IMR-90 (cell line): ENCODE data around the gene TIAM2. TPM values are rescaled to one million over a fixed set of nuclear protein-coding genes. Genes with fewer than 3 reads are reported as not detected.

Source experiments
- ATAC-seq: fragments of 200-7000 bp; cut with Tn5 transposase; 2 replicates; pipeline ENCODE4 v1.9.1; 2020; ENCODE audit warnings: low read depth, mild to moderate bottlenecking, moderate library complexity
- BruUV-seq: library from RNA; stranded (reverse); fragments of 400-500 nt; replicated peaks from 2 replicates; lab custom pipeline; 2021; lab: Mats Ljungman, UMichigan
- CTCF ChIA-PET: fragments of 300-600 bp; formaldehyde crosslinking; extraction: SDS; loops from one replicate; lab custom pipeline; 2021; ENCODE audit warnings: antibody characterized with exemption; lab: Yijun Ruan, JAX
- POLR2A ChIA-PET: fragments of 300-600 bp; sonication (Branson Sonifier 250); formaldehyde crosslinking; loops from one replicate; lab custom pipeline; 2022; ENCODE audit warnings: antibody characterized with exemption; ENCODE audit not compliant: unreplicated experiment; lab: Charles Lee
- DNase-seq: peaks from one replicate; pipeline ENCODE4 v3.0.0; 2013
- H2AFZ ChIP-seq: replicated peaks from 2 replicates; pipeline ENCODE3; 2013; ENCODE audit warnings: low read length, mild to moderate bottlenecking; ENCODE audit not compliant: poor library complexity
- H2AK5ac ChIP-seq: 2 replicates; pipeline ENCODE4 v1.6.1; 2013; ENCODE audit warnings: low read depth, low read length, inconsistent platforms
- H2AK9ac ChIP-seq: replicated peaks from 2 replicates; pipeline ENCODE3; 2013; ENCODE audit warnings: mild to moderate bottlenecking, low read depth, low read length, moderate library complexity; ENCODE audit not compliant: poor library complexity
- H2BK120ac ChIP-seq: 2 replicates; pipeline ENCODE4 v1.6.1; 2013; ENCODE audit warnings: low read depth, low read length, inconsistent platforms
- H2BK15ac ChIP-seq: 3 replicates; pipeline ENCODE4 v1.6.1; 2013; ENCODE audit warnings: low read depth, low read length, inconsistent platforms
- H2BK20ac ChIP-seq: 2 replicates; pipeline ENCODE4 v1.6.1; 2013; ENCODE audit warnings: low read depth, mild to moderate bottlenecking, inconsistent platforms, low read length, moderate library complexity
- H2BK5ac ChIP-seq: 2 replicates; pipeline ENCODE4 v1.6.1; 2013; ENCODE audit warnings: mild to moderate bottlenecking, low read depth, low read length, inconsistent platforms; ENCODE audit not compliant: poor library complexity, severe bottlenecking
- H3K14ac ChIP-seq: replicated peaks from 2 replicates; pipeline ENCODE4 v1.6.1; 2013; ENCODE audit warnings: low read depth, low read length, inconsistent platforms
- H3K18ac ChIP-seq: 2 replicates; pipeline ENCODE4 v1.6.1; 2013; ENCODE audit warnings: low read depth, low read length, control low read depth
- H3K23ac ChIP-seq: 2 replicates; pipeline ENCODE4 v1.6.1; 2013; ENCODE audit warnings: low read depth, low read length, inconsistent platforms
- H3K27ac ChIP-seq: 2 replicates; pipeline ENCODE4 v1.5.1; 2013; ENCODE audit warnings: mild to moderate bottlenecking, control low read depth, low read length; ENCODE audit not compliant: insufficient read depth
- H3K27me3 ChIP-seq: 2 replicates; pipeline ENCODE4 v1.6.1; 2013; ENCODE audit warnings: low read length; ENCODE audit not compliant: control insufficient read depth, insufficient read depth
- H3K36me3 ChIP-seq: 2 replicates; pipeline ENCODE4 v1.6.1; 2013; ENCODE audit warnings: low read length, mixed read lengths; ENCODE audit not compliant: control insufficient read depth, insufficient read depth
- H3K4ac ChIP-seq: 2 replicates; pipeline ENCODE4 v1.6.1; 2013; ENCODE audit warnings: low read depth, low read length, inconsistent platforms
- H3K4me1 ChIP-seq: 2 replicates; pipeline ENCODE4 v1.6.1; 2013; ENCODE audit warnings: low read length, mixed read lengths; ENCODE audit not compliant: control insufficient read depth, insufficient read depth
- H3K4me2 ChIP-seq: 2 replicates; pipeline ENCODE4 v1.6.1; 2013; ENCODE audit warnings: low read depth, mild to moderate bottlenecking, control low read depth, low read length, moderate library complexity
- H3K4me3 ChIP-seq: 2 replicates; pipeline ENCODE4 v1.5.1; 2013; ENCODE audit warnings: low read depth, mild to moderate bottlenecking, control low read depth, low read length, moderate library complexity; ENCODE audit not compliant: insufficient read depth
- H3K56ac ChIP-seq: 2 replicates; pipeline ENCODE4 v1.6.1; 2013; ENCODE audit warnings: low read length, inconsistent platforms; ENCODE audit not compliant: insufficient read depth; ENCODE audit errors: extremely low read depth
- H3K79me1 ChIP-seq, 2 experiments: 2 replicates each; pipeline ENCODE4 v1.6.1; 2013; ENCODE audit warnings: low read length in 2 of 2, inconsistent platforms in 1 of 2, low read depth in 1 of 2
- H3K9ac ChIP-seq: 2 replicates; pipeline ENCODE4 v1.6.1; 2013; ENCODE audit warnings: low read depth, low read length, control low read depth
- H3K9me1 ChIP-seq: 2 replicates; pipeline ENCODE4 v1.6.1; 2013; ENCODE audit warnings: low read length, inconsistent platforms; ENCODE audit not compliant: insufficient read depth
- H3K9me3 ChIP-seq: 2 replicates; pipeline ENCODE4 v1.6.1; 2013; ENCODE audit warnings: low read length; ENCODE audit not compliant: control insufficient read depth, insufficient read depth
- H4K20me1 ChIP-seq: 2 replicates; pipeline ENCODE4 v1.6.1; 2013; ENCODE audit warnings: low read length, inconsistent platforms; ENCODE audit not compliant: insufficient read depth
- H4K5ac ChIP-seq: 2 replicates; pipeline ENCODE4 v1.6.1; 2013; ENCODE audit warnings: mild to moderate bottlenecking, low read depth, low read length, control low read depth
- H4K8ac ChIP-seq, 2 experiments: 2 replicates each; pipeline ENCODE4 v1.6.1; 2013; ENCODE audit warnings: low read depth in 2 of 2, low read length in 2 of 2, control low read depth in 1 of 2, inconsistent platforms in 1 of 2
- H4K91ac ChIP-seq: 2 replicates; pipeline ENCODE4 v1.6.1; 2013; ENCODE audit warnings: low read depth, low read length, inconsistent platforms; ENCODE audit not compliant: insufficient read depth
- BHLHE40 ChIP-seq: fragments of 150-350 bp; IDR thresholded peaks from 2 replicates; pipeline ENCODE4 v1.6.1; 2016; ENCODE audit warnings: mild to moderate bottlenecking, low read depth, low read length
- CEBPB ChIP-seq: IDR thresholded peaks from 2 replicates; pipeline ENCODE4 v1.6.1; 2012; ENCODE audit warnings: low read depth, low read length, improper control_type of control experiment
- CTCF ChIP-seq: conservative IDR thresholded peaks from 2 replicates; pipeline ENCODE4 v1.5.1; 2012; ENCODE audit warnings: mild to moderate bottlenecking, low read depth, low read length, improper control_type of control experiment
- ELK1 ChIP-seq: fragments of 150-350 bp; IDR thresholded peaks from 2 replicates; pipeline ENCODE4 v1.6.1; 2016; ENCODE audit warnings: low read depth, mild to moderate bottlenecking, low read length, moderate library complexity, borderline replicate concordance
- FOS ChIP-seq: fragments of 150-350 bp; IDR thresholded peaks from 2 replicates; pipeline ENCODE4 v1.6.1; 2016; ENCODE audit warnings: low read depth, low read length
- MAFK ChIP-seq: IDR thresholded peaks from 2 replicates; pipeline ENCODE4 v1.6.1; 2012; ENCODE audit warnings: low read depth, low read length, improper control_type of control experiment
- POLR2A ChIP-seq: IDR thresholded peaks from 2 replicates; pipeline ENCODE4 v1.6.1; 2012; ENCODE audit warnings: mild to moderate bottlenecking, low read depth, low read length
- RCOR1 ChIP-seq: IDR thresholded peaks from 2 replicates; pipeline ENCODE4 v1.6.1; 2012; ENCODE audit warnings: mild to moderate bottlenecking, low read length, improper control_type of control experiment; ENCODE audit not compliant: insufficient replicate concordance
- RFX5 ChIP-seq: IDR thresholded peaks from 2 replicates; pipeline ENCODE4 v1.8.0; 2012; ENCODE audit warnings: low read depth, mild to moderate bottlenecking, low read length, moderate library complexity
- USF2 ChIP-seq: fragments of 150-350 bp; IDR thresholded peaks from 2 replicates; pipeline ENCODE4 v1.6.1; 2017; ENCODE audit warnings: mild to moderate bottlenecking, antibody characterized with exemption, low read length, low read depth
- WGBS, 2 experiments: methylation state at CpG; one replicate each; pipeline versions ENCODE4 v1.1.5 to v1.1.7; 2013; ENCODE audit warnings: missing lambda C conversion rate in 2 of 2; ENCODE audit not compliant: insufficient read length in 1 of 2; ENCODE audit errors: extremely low coverage in 2 of 2; 5-methylcytosine and 5-hydroxymethylcytosine counted together
- dilution Hi-C: fragments of 300-500 bp; cut with HindIII; formaldehyde crosslinking; loops from one replicate; pipeline ENCODE4 v1.14.3; 2018; ENCODE audit warnings: low sequenced_read_pairs; ENCODE audit not compliant: unreplicated experiment
- in situ Hi-C: fragments of 300-500 bp; cut with MboI; formaldehyde crosslinking; loops from 3 replicates; pipeline ENCODE4 v1.14.3; 2019; ENCODE audit warnings: low sequenced_read_pairs, inconsistent platforms, mixed read lengths
- intact Hi-C: fragments of 100-400 bp; cut with micrococcal nuclease; formaldehyde crosslinking; loops from 2 replicates; pipeline ENCODE4 v1.10.0; 2022
- polyA plus RNA-seq, 3 experiments: library from polyadenylated mRNA; depleted of rRNA; stranded (reverse); fragments of >200 nt; gene quantifications; 2 replicates each; pipeline ENCODE4 v1.2.3, GENCODE V29; 2012; ENCODE audit warnings: low replicate concordance in 1 of 3
- total RNA-seq: library from RNA; depleted of rRNA; stranded (reverse); fragments of >200 nt; gene quantifications from 2 replicates; pipeline ENCODE4 v1.2.3, GENCODE V29; 2012

TIAM2 gene
- total and polyA plus RNA-seq, 2 of the 4 experiments (the other 2 are of a cell fraction), result 3.1 to 4.7 TPM

- Histone ChIP-seq H3K4me3 (no peak overlapping the region), H4K5ac (no peak overlapping the region), H3K9ac (no peak overlapping the region), H2BK15ac (no peak overlapping the region), H3K36me3 (peaks cover 16% of the 10 kb centered on the region), H4K91ac (no peak overlapping the region), H3K9me3 (no peaks in the 10 kb centered on the region), H2BK120ac (no peak overlapping the region), H3K18ac (no peak overlapping the region), H3K27me3 (no peaks in the 10 kb centered on the region), H4K8ac (no peak overlapping the region), H3K4me1 (no peaks in the 10 kb centered on the region; the same call in 1 of the 2 replicates), H3K79me1 (peaks cover 5 to 28% of the 10 kb centered on the region in 2 experiments), H3K56ac (no peak overlapping the region), H3K4ac (no peak overlapping the region), H3K4me2 (no peak overlapping the region), H2BK20ac (no peak overlapping the region), H2BK5ac (no peak overlapping the region), H4K20me1 (no peaks in the 10 kb centered on the region), H2AK9ac (no peak overlapping the region), H3K9me1 (peaks cover 15% of the 10 kb centered on the region), H2AFZ (no peak overlapping the region), H2AK5ac (no peak overlapping the region), H3K23ac (no peak overlapping the region), H3K14ac (no peak overlapping the region), H3K27ac (no peak overlapping the region)
- ATAC-seq (no peak), DNase-seq (no peak)
- in situ Hi-C loops, result no loop called here
- ChIA-PET CTCF (no interaction called here), POLR2A (no interaction called here)
- BruUV-seq, result no TSS peak
- TF ChIP-seq CTCF, result no peak
- TF ChIP-seq BHLHE40, result no peak
- TF ChIP-seq RCOR1, result no peak
- TF ChIP-seq USF2, result no peak
- no peak for TF ChIP-seq RFX5
- no peak for TF ChIP-seq ELK1
- TF ChIP-seq CEBPB, result no peak
- no peak for TF ChIP-seq MAFK
- no peak for TF ChIP-seq FOS
- no peak for TF ChIP-seq POLR2A
- intact Hi-C loops, result no loop called here
- dilution Hi-C loops, result no loop called here
- no CpG with 5 or more reads among the region's 4 CpGs for WGBS, 2 experiments
Observed at GRCh38 chr6:155262655-155263054, 267.5 kb downstream of the TIAM2 start.
